ENCODE measurements around the gene HMGCR. TPM values are rescaled to one million over a fixed set of nuclear protein-coding genes. Genes with fewer than 3 reads are reported as not detected.

The HMGCR gene
- total and polyA plus RNA-seq, 8 donors, result 2.5 to 19.7 (median 11.5) TPM

DNA sequence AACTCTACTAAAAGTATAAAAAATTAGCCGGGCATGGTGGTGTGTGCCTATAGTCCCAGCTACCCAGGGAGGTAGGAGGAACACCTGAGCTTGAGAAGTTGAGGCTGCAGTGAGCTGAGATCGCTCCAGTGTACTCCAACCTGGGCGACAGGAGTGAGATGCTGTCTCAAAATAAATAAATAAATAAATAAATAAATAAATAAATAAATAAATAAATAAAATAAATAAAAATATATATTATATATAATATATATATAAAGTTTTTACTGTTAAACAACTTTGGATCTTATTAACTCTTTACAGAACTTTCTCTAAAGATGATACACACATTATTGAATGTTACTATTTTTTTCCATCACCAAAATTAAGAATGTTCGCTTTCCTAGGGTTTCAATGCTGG is 38.4 kb downstream of the HMGCR start:
- Histone ChIP-seq H3K9me3 (no peaks in the 10 kb centered on the region), H3K4me3 (no peak overlapping the region), H3K27ac (no peak overlapping the region), H3K27me3 (no peaks in the 10 kb centered on the region), H3K4me1 (no peaks in the 10 kb centered on the region), H3K36me3 (peaks cover 0 to 24% (median 6%) of the 10 kb centered on the region in 3 donors)
- TF ChIP-seq, protein P1, sequence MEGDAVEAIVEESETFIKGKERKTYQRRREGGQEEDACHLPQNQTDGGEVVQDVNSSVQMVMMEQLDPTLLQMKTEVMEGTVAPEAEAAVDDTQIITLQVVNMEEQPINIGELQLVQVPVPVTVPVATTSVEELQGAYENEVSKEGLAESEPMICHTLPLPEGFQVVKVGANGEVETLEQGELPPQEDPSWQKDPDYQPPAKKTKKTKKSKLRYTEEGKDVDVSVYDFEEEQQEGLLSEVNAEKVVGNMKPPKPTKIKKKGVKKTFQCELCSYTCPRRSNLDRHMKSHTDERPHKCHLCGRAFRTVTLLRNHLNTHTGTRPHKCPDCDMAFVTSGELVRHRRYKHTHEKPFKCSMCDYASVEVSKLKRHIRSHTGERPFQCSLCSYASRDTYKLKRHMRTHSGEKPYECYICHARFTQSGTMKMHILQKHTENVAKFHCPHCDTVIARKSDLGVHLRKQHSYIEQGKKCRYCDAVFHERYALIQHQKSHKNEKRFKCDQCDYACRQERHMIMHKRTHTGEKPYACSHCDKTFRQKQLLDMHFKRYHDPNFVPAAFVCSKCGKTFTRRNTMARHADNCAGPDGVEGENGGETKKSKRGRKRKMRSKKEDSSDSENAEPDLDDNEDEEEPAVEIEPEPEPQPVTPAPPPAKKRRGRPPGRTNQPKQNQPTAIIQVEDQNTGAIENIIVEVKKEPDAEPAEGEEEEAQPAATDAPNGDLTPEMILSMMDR (IDR thresholded peaks at IDR 0.05), result no peak
- FAIRE-seq (no peak), ATAC-seq (no peak), DNase-seq (no peak)
- 96% methylated on average over 4 of the region's 4 CpGs for WGBS, 2 donors
- intact Hi-C loops (cut with DNase I), result no loop called here

DNA sequence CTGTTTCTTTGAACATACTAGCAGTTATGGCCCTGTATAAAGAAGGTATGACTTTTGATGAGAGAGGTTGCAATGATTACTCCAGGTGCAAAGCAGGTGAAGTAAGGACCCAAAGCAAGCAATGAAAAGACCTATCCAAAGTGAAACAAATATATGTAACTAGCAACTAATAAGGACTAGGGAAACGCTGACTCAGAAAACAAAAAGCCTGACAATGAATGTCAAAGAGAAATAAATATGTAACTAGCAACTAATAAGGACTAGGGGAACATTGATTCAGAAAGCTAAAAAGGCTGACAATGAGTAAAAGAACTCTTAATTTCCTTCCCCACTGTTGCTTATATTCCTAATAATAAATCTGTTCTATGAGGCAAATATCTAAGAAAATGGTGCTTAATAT is 43.1 kb downstream of the HMGCR start:
- Histone ChIP-seq H3K27ac (no peak overlapping the region), H3K27me3 (no peaks in the 10 kb centered on the region), H3K4me1 (no peaks in the 10 kb centered on the region), H3K4me3 (no peak overlapping the region), H3K36me3 (peaks cover 0 to 50% (median 12%) of the 10 kb centered on the region in 3 donors), H3K9me3 (no peaks in the 10 kb centered on the region)
- TF ChIP-seq, protein P1 (IDR thresholded peaks at IDR 0.05), result no peak
- 83 to 90% methylated on average over 1 of the region's 1 CpG for WGBS, 2 donors
- intact Hi-C loops (cut with DNase I), result no loop called here
- ATAC-seq, result no peak
- FAIRE-seq, result no peak
- DNase-seq, result no peak

DNA sequence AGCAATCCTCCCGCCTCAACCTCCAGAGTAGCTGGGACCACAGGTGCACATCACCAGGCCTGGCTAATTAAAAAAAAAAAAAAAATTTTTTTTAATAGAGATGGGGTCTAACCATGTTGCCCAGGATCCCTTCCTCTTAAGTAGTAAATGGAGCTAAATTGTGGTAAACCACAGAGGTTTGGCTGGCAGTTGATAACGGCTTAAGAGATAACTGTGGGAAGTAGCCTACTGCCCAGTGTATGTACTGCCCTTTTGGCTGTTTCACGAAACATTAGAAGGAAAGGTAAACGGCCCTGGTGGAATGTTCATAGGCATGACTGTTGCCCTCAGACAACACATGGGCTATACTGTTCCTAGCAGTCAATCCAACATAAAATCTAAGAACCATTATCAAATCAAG is 44.4 kb downstream of the HMGCR start:
- Histone ChIP-seq H3K36me3 (peaks cover 0 to 52% (median 12%) of the 10 kb centered on the region in 3 donors), H3K27me3 (no peaks in the 10 kb centered on the region), H3K4me3 (no peak overlapping the region), H3K27ac (no peak overlapping the region), H3K9me3 (no peaks in the 10 kb centered on the region), H3K4me1 (no peaks in the 10 kb centered on the region)
- ATAC-seq (no peak), DNase-seq (no peak), FAIRE-seq (no peak)
- WGBS, 2 donors, result 49 to 54% methylated on average over 4 of the region's 4 CpGs
- TF ChIP-seq, protein P1 (IDR thresholded peaks at IDR 0.05), result no peak
- intact Hi-C loops (cut with DNase I), result no loop called here

DNA sequence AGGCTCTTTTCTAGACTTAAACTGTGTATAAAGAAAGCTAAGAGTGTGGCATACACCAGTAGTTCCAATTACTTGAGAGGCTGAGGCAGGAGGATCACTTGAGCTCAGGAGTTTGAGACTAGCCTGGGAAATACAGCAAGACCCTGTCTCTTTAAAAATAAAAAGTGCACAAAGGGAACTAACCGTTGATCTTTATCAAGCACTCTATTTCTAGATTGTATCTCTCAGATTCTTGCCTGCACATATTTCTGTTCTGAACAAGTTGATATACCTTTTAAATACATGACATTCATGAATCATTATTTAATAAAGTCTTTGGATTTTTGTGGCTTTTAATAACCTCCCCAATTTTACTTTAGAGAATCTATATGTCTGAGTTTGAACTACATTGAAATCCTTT is 47.2 kb downstream of the HMGCR start:
- H3K36me3 ChIP-seq, result peaks cover 0 to 35% (median 12%) of the 10 kb centered on the region in 3 donors
- 28 to 38% methylated on average over 1 of the region's 1 CpG for WGBS, 2 donors
- intact Hi-C loops (cut with DNase I), result no loop called here

DNA sequence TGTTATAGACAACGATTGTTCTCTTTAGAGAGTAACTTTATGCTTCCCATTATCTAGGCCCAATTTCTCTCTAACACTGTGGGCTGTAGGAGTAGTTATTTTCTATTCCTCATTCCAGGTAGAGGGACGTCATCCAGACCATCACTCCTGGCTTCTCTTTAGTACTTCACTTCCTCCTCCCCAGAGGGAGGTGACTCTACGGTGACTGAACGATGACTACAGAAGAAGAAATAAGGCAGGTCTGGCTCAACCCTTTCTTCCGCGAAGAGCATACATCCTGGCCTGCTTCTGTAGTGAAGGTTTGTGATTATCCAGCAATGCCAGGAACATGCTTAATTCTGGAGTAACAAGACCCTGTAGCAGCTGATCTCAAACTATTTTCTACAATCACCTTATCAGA is 50.8 kb downstream of the HMGCR start:
- Histone ChIP-seq H3K36me3 (peaks cover 0 to 18% (median 12%) of the 10 kb centered on the region in 3 donors), H3K27me3 (no peaks in the 10 kb centered on the region), H3K27ac (no peak overlapping the region), H3K9me3 (no peaks in the 10 kb centered on the region), H3K4me1 (no peaks in the 10 kb centered on the region), H3K4me3 (no peak overlapping the region)
- TF ChIP-seq, protein P1 (IDR thresholded peaks at IDR 0.05), result no peak
- FAIRE-seq (no peak), ATAC-seq (no peak), DNase-seq (no peak)
- intact Hi-C loops (cut with DNase I), result no loop called here
- 87 to 95% methylated on average over 6 of the region's 6 CpGs for WGBS, 2 donors

More for the DNA sequence above, 47.2 kb downstream of the HMGCR start:
- TF ChIP-seq, protein P1 (IDR thresholded peaks at IDR 0.05), result no peak
- FAIRE-seq, result no peak
- no peaks in the 10 kb centered on the region for H3K9me3 ChIP-seq
- no peaks in the 10 kb centered on the region for H3K4me1 ChIP-seq
- no peak for ATAC-seq
- DNase-seq, result no peak
- H3K4me3 ChIP-seq, result no peak overlapping the region
- no peaks in the 10 kb centered on the region for H3K27me3 ChIP-seq
- H3K27ac ChIP-seq, result no peak overlapping the region

All from pancreas (tissue), 10 donors.